Measurements from ENCODE around the gene NEFH.
"Not testable (repeated sequence)": the region's sequence is repeated elsewhere in the genome, so short reads cannot be mapped to it uniquely, and the experiment has no call there.

The NEFH gene, protein sequence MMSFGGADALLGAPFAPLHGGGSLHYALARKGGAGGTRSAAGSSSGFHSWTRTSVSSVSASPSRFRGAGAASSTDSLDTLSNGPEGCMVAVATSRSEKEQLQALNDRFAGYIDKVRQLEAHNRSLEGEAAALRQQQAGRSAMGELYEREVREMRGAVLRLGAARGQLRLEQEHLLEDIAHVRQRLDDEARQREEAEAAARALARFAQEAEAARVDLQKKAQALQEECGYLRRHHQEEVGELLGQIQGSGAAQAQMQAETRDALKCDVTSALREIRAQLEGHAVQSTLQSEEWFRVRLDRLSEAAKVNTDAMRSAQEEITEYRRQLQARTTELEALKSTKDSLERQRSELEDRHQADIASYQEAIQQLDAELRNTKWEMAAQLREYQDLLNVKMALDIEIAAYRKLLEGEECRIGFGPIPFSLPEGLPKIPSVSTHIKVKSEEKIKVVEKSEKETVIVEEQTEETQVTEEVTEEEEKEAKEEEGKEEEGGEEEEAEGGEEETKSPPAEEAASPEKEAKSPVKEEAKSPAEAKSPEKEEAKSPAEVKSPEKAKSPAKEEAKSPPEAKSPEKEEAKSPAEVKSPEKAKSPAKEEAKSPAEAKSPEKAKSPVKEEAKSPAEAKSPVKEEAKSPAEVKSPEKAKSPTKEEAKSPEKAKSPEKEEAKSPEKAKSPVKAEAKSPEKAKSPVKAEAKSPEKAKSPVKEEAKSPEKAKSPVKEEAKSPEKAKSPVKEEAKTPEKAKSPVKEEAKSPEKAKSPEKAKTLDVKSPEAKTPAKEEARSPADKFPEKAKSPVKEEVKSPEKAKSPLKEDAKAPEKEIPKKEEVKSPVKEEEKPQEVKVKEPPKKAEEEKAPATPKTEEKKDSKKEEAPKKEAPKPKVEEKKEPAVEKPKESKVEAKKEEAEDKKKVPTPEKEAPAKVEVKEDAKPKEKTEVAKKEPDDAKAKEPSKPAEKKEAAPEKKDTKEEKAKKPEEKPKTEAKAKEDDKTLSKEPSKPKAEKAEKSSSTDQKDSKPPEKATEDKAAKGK

DNA sequence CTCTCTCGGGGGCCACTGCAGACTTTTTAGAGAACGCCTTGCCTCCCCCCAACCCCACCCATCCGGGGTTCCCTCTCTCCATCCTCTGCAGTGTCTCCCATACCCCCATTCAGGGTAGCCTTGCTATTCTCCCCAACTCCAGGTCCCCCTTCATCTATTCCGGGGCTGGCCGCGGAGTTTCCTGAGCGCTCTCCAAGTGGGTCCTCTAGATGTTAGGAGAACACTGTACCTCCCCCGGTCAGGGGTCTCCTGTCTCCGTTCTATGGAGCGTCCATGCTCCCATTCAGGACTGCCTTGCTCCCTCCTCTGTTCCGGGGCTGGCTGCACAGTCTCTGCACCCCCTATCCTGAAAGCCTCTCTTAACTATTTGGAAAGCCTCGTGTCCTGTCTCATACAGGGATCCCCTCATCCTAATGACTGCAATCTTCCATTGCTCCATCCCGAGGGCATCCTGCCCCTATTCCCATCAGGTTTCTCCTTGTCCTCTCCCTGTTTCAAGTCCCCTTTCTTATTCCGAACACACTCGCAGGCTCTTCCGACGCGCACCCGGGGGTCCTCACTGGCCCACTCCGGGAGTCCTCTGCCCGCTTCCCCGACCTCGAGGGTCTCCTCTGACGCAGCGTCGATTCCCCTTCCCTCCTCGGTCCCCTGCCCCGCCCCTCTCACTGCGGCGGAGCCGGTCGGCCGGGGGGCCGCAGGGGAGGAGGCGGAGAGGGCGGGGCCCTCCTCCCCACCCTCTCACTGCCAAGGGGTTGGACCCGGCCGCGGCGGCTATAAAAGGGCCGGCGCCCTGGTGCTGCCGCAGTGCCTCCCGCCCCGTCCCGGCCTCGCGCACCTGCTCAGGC is at the start of gene NEFH:
Gene NEFH (plus strand): TSS at position 802 of the 845 bp plus-strand sequence. CDS start 45 bp downstream, outside the sequence.
- no peak for DNase-seq (ENCODE audit: low spot score)

DNA sequence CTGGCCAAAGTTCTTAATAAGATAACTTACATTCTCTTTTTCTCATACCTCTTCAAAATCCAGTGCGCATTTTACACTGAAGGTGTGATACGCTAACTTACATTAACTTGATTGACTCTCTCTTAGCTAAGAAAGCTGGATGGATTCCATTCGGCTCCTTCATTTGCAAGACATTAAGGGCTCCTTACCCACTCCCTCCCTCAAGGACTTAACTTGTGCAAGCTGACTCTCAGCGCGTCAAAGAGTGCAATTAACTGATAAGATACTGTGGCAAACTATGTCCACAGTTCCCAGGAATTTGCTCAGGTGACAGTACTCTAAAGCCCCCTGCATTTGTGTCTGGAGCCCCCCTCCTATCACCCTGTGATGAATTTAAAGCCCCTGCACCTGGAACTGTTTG is 48.0 kb upstream of the NEFH start:
- DNase-seq (ENCODE audit: low spot score) = no peak

DNA sequence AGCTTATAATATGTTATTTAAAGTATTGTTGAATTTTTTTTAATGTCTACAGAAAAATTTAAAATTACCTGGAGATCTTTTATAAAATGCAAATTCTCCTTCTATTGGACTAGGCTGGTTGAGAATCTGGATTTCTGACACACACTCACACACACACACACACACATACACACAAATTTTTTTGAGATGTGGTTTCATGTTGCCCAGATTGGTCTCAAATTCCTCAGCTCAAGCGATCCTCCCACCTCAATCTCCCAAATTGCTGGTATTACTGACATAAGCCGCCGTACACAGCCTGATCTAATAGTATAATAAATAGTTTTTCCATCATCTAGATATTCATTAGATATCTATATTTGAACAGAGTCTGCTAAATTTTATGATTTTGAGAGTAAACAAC is 46.2 kb upstream of the NEFH start:
- no peak for DNase-seq (ENCODE audit: low spot score)

DNA sequence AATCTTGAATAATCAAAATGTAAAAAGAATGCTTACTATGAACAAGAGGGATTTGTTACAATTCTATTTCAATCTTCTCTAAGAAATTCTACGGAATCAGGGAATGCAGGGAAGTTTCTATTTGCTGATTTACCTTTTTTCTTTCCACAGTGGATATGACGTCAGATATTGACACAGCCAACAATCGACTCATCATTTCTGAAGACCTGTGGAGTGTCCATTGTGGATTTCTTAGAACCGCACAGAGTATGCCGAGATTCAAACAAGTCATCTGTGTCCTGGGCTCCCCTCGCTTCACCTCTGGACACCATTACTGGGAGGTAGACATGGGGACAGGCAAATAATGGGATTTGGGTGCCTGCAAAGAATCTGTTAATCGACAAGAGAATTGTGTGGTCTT is 45.7 kb upstream of the NEFH start:
- no peak for DNase-seq (ENCODE audit: low spot score)

DNA sequence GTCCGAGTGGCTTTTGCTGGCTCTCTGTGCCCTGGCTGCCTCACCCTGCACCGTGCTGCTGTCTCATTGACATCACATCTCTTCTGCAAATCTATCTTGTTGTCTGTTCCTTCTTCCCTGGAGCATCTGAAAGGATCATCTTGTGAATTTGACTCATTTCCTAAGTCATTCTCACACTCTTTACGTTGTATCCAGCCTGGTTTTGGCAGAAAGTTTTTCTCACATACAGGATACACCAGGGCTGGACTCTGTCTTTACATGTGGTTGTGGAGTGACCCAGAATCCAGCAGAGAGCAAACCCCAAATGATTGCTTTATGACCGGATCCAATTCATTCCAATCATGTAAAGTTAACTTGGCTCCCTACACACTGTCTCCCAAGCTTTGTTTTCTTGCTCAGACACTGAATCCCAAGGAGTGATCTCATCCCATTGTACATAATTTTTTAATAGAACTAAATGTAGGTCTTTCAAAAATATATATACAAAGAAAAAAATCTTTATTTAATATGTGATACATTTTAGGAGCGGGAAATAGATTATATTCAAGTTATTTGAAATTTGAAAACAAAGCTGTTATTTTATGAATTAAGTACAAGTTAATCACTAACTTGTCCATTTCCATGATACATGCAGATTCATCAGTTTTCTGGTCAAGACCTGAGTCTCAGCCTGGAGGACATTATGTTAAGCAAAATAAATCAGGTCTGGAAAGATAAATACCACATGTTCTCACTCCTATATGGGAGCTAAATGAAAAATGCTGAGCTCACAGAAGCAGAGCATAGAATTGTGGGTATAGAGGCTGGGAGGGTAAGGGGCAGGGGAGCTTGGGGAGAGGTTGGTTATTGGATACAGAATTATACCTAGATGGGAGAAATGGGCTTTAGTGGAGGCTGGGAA is 44.5 kb upstream of the NEFH start:
- no peak for DNase-seq (ENCODE audit: low spot score)

DNA sequence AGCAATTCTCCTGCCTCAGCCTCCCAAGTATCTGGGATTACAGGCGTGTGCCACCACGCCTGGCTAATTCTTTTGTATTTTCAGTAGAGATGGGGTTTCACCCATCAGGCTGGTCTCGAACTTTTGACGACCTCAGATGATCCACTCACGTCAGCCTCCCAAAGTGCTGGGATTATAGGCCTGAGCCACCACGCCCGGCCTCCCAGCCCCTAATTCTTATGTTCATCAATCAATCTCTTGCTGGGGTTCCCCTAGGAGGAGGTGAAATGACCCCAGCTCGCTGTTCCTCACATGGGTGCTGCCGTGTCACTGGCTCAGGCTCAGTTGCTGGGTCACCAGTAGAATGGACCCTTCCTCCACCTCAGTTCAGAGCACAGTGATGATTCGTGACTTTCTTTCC is 41.7 kb upstream of the NEFH start, which contains the start of gene RFPL1:
Gene RFPL1 (plus strand): TSS at position 301 of the 400 bp plus-strand sequence.
- not testable (repeated sequence) for DNase-seq (ENCODE audit: low spot score)

DNA sequence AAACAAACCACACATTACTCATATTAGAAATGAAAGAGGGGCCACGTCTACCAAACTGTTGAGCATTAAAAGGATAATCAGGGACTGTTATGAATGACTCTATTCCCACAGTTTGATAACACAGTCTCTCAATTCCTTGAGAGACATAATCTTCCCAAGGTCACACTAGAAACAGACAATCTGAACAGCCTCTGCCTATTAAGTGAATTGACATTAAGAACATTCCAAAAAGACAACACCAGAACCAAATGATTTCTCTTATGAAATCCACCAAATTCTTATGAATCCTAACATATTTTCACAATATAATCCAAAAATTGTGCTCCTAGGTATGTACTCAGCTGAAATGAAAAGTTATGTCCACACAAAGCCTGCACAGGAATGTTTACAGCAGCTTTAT is 37.0 kb upstream of the NEFH start:
- no peak for DNase-seq (ENCODE audit: low spot score)

DNA sequence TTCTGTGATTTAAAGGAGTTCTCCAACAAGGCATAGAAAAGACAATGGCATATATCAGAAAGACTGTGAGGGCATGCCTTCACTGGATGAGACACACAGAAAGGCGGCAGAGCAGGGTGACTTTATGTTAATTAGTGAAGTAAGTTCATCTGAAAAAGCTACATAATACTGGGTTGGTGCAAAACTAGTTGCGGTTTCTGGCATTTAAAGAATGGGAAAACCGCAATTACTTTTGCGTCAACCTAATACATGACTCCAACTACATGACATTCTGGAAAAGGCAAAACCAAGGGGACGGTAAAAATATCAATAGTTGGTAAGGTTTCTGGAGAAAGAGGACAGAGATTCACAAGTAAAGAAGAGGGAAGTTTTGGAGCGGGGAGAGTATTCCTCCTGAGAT is 36.6 kb upstream of the NEFH start:
- no peak for DNase-seq (ENCODE audit: low spot score)

DNA sequence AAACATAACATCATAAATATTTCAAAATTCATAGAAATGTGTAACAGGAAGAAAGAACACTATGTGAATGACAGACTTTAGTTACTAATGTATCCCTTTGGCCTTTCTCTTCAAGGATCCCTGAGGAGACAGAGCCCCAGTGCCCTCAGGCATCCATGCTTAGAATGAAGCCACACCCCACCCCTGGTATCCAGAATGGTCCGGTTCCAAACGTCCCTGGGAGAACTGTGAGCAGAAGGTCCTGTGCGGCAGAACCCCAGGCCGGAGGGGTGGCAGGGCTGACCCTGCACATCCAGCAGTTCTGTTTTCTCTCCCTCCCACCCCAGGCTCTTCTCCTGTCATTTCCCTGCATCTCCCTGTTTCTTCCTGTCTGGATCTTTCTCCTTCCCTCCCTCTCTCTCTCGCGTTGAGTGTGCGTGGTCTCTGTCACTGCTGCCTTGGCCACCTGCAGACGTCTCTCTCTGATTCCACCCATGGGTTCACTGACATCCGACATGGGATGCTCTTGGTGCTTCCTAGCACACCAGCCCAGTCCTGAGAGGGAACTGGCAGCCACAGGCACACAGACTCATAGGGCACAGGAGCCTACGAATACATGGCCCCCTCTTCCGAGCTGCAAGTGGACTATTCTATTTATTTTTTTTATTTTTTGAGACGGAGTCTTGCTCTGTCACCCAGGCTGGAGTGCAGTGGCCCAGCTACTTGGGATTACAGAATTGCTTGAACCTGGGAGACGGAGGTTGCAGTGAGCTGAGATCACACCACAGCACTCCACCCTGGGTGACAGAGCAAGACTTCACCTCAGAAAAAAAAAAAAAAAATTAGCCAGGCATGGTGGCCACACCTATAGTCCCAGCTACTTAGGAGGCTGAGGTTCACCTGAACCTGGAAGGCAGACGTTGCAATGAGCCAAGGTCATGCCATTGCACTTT is 35.9 kb upstream of the NEFH start:
- DNase-seq (ENCODE audit: low spot score) = no peak

DNA sequence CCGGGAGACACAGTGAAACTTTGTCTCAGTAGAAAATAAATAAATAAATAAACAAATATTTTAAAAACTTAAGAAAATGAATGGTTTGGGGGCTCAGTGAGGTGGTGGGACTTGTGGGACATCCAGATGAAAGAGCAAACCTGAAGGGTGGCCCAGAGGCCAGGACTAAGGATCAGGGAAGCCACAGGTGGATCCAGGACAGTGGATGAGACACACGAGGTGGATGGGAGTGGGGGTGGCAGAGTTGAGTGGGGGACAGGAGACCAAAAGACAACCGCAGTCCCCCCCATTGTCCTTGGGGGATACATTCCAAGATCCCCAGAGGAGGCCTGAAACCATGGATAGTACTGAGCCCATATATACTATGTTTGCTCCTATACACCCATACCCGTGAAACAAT is 34.5 kb upstream of the NEFH start:
- no peak for DNase-seq (ENCODE audit: low spot score)

DNA sequence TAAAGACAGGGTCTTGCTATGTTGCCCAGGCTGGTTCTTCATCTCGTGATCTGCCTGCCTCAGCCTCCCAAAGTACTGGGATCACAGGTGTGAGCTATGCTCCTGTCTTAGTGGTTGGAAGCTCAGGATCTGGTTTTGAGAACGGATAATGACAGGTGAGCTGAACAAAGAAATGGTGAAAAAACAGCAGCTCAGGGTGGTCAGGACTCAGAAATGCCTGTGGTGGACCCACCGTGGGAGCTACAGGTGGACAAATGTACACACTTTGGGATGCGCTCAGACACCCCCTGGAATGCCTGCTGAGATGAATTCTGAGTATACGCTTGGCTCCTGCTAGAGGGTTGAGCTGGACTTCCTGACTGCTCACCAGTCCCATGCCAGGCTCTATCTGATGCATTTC is 32.1 kb upstream of the NEFH start:
- no peak for DNase-seq (ENCODE audit: low spot score)

DNA sequence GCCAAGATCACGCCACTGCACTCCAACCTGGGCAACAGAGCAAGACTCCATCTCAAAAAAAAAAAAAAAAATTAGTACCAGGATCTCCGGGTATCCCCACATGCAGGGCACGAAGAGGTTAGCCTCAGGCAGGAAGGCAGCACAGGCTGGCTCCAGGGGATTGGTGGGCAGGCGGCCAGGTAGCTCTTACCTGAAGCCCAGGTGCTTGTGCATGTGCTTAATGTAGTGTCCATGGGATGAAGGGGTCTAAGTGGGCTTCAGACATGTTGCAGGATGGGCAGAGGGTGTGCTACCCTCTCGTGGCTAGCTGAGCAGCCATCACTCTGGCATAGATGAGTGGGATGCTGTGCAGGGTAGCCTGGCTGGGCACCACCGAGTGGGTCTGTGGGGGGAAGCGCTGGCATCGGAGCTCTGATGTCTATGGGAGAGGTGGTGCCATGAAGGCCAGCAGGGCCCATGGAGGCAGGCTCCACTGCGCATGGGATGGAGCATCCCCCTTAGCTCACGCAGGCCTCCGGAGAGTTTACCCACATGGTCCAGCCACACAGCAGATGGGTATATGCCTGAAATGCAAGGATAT is 30.6 kb upstream of the NEFH start:
- no peak for DNase-seq (ENCODE audit: low spot score)

DNA sequence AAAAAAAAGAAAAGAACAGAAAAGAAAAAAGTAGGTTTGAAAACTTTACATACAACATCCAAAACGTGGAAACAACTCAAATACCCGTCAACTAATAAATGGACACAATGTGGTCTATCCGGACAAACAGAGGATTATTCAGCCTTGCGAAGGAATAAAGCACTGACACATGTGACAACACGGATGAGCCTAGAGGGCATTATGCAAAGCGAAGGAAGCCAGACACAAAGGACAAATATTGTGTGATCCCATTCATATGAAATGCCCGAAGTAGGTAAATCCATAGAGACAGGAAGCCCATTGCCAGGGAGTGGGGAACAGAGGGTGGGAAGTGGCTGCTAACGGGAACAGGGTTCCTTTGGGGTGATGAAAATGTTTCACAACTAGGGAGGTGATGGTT is 29.8 kb upstream of the NEFH start:
- no peak for DNase-seq (ENCODE audit: low spot score)

DNA sequence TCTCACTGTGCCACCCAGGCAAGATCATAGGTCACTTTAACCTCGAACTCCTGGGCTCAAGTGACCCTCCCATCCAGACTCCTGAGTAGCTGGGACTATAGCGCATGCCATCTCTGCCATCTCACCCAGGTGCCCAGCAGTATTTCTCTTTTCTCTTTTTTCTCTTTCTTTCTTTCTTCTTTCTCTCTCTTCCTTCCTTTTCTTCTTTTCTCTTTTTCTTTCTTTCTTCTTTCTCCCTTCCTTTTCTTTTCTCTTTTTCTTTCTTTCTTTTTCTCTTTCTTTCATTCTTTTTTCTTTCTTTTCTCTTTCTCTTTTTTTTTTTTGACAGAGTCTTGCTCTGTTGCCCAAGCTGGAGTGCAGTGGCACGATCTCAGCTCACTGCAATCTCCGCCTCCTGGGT is 28.2 kb upstream of the NEFH start:
- no peak for DNase-seq (ENCODE audit: low spot score)

DNA sequence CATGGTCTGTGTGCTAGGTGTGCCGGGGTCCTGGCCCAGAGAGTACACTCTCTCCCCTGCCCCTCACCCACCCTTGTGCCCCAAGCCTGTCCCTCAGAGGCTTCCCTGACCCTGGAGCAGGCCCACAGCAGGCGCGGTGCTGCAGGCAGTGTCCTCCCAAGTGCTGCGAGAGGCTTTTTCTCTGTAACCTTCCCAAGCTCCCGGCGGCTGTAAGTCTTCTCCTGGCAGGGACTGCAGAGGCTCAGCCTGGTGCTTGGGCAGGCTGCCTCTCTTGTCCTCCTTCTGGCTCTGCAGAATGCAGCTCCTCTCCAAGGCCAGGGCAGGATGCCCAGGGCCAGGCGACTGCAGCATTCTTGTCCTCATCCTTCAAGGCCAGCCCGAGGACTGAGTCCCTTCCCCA is 25.7 kb upstream of the NEFH start:
- DNase-seq (ENCODE audit: low spot score) = no peak

DNA sequence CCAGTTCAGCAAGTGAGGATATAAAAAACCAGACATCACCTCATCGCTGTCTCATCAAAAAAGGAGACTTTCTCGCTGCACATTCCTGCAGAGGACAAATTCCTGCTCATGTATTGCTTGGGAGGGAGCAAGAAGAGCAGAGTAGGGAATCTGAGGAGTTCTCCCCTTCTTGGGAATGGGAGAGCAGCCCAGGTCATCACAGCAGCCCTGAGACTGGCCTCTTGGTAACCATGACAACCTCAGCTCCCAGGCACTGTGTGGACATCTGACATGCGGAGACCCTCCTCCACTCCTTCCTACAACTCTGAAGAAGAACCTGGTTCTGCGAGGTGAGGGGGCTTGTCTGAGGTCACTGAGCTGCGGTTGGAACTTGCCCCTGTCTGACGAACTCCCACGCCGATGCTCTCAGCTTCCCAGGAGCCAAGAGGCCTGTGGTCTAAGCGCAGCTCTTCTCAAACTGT is 23.8 kb upstream of the NEFH start:
- no peak for DNase-seq (ENCODE audit: low spot score)

DNA sequence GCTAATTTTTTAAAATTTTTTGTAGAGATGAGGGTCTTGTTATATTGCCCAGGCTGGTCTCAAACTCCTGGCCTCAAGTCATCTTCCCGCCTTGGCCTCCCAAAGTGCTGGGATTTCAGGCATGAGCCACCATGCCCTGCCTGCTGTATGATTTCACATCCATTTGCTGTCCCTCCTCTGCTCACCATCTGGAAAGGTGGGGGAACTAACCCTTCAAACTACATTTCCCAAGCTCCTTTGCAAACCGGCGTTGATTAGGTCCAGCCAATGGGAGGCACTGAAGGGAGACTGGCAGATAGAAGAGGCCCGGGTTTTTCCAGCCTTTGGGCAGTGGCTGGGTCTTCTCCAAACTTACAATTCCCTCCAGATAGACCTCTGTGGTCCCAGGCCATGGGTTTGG is 22.3 kb upstream of the NEFH start:
- DNase-seq (ENCODE audit: low spot score) = no peak

DNA sequence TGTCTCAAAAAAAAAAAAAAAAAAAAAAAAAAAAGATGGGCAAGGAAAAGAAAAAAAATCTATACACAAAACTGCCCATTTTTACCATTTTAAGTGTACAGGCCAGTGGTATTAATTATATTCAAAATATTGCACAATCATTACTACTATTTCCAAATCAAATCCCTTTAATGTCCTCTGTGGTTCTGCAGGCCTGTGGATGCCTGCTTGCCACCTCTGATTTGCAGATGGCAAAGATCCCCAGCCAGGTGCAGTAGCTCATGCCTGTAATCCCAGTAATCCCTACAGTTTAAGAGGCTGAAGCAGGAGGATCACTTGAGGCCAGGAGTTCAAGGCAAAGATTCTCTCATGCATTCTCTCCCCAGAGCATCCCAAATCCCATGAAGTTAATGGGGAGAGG is 21.5 kb upstream of the NEFH start:
- DNase-seq (ENCODE audit: low spot score) = no peak

DNA sequence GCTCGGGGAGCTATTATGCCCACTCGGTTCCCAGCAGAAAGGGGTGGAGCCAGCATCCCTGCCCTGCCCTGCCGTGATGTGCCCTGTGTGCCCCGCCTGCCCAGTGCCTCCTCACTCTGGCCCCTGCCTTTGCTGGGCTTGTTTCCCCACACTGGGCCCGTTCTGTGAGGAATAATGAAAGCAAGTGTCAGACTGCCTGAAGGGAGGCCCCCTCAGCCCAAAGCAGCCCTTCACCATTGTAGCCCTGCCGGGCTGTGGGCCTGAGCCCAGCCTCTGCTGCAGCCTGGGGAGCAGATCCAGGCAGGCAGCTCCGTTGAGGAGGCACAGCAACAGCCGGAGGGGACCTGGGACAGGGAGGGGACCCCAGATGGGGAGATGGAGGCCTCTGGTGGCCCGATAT is 20.2 kb upstream of the NEFH start:
- no peak for DNase-seq (ENCODE audit: low spot score)

All from CD4-positive, alpha-beta T cell treated with Interleukin-6 at 100 ng/mL for 8 hours (primary cell).